ENCODE results near the gene INPP5B. TPM values are rescaled to one million over a fixed set of nuclear protein-coding genes. Genes with fewer than 3 reads are reported as not detected.
"Not testable (repeated sequence)": the region's sequence is repeated elsewhere in the genome, so short reads cannot be mapped to it uniquely, and the experiment has no call there.

Gene INPP5B
- total RNA-seq, 1 experiment from 2014 or later, result 10.5 TPM

GRCh38 chr1:37914719-37915475, 32.0 kb downstream of the INPP5B start:
- no peak for DNase-seq (ENCODE audit: low read depth)

- not testable (repeated sequence) for DNase-seq (ENCODE audit: low read depth)
Measured at GRCh38 chr1:37911478-37911877, 35.4 kb downstream of the INPP5B start.

- DNase-seq (ENCODE audit: low read depth), result not testable (repeated sequence)
Measured at GRCh38 chr1:37910886-37911285, 36.0 kb downstream of the INPP5B start.

GRCh38 chr1:37908531-37908930, 38.3 kb downstream of the INPP5B start:
- DNase-seq (ENCODE audit: low read depth), result not testable (repeated sequence)

- DNase-seq (ENCODE audit: low read depth), result not testable (repeated sequence)
Measured at GRCh38 chr1:37907416-37908125, 39.3 kb downstream of the INPP5B start.

GRCh38 chr1:37906591-37906990, 40.3 kb downstream of the INPP5B start:
- not testable (repeated sequence) for DNase-seq (ENCODE audit: low read depth)

GRCh38 chr1:37905727-37906126, 41.1 kb downstream of the INPP5B start:
- DNase-seq (ENCODE audit: low read depth), result no peak

GRCh38 chr1:37903921-37904320, 42.9 kb downstream of the INPP5B start:
- DNase-seq (ENCODE audit: low read depth), result not testable (repeated sequence)

- DNase-seq (ENCODE audit: low read depth), result no peak
Measured at GRCh38 chr1:37902983-37903382, 43.9 kb downstream of the INPP5B start.

- DNase-seq (ENCODE audit: low read depth), result no peak
Measured at GRCh38 chr1:37901893-37902225, 45.0 kb downstream of the INPP5B start.

GRCh38 chr1:37901191-37901892, 45.5 kb downstream of the INPP5B start:
- no peak for DNase-seq (ENCODE audit: low read depth)

- DNase-seq (ENCODE audit: low read depth), result not testable (repeated sequence)
Measured at GRCh38 chr1:37897563-37897962, 49.3 kb downstream of the INPP5B start.

GRCh38 chr1:37893673-37894072, 53.2 kb downstream of the INPP5B start:
- DNase-seq (ENCODE audit: low read depth), result no peak

- DNase-seq (ENCODE audit: low read depth), result no peak
Measured at GRCh38 chr1:37892151-37893047, 54.5 kb downstream of the INPP5B start.

GRCh38 chr1:37890378-37891014, 56.4 kb downstream of the INPP5B start:
- DNase-seq (ENCODE audit: low read depth), result peak; percentile 6

GRCh38 chr1:37888022-37888700, 58.7 kb downstream of the INPP5B start:
- no peak for DNase-seq (ENCODE audit: low read depth)

- no peak for DNase-seq (ENCODE audit: low read depth)
Measured at GRCh38 chr1:37884145-37884544, 62.7 kb downstream of the INPP5B start.

GRCh38 chr1:37883671-37884070, 63.2 kb downstream of the INPP5B start:
- no peak for DNase-seq (ENCODE audit: low read depth)

- DNase-seq (ENCODE audit: low read depth), result no peak
Measured at GRCh38 chr1:37879865-37880264, 67.0 kb downstream of the INPP5B start.

- no peak for DNase-seq (ENCODE audit: low read depth)
Measured at GRCh38 chr1:37878071-37878470, 68.8 kb downstream of the INPP5B start.

- no peak for DNase-seq (ENCODE audit: low read depth)
Measured at GRCh38 chr1:37875833-37876232, 71.0 kb downstream of the INPP5B start.

Measured in Daoy (cell line).